Neural cell (in vitro differentiated cells): Measurements from ENCODE around the gene SELENOO. TPM values are rescaled to one million over a fixed set of nuclear protein-coding genes. Genes with fewer than 3 reads are reported as not detected.
"Not testable (repeated sequence)": the region's sequence is repeated elsewhere in the genome, so short reads cannot be mapped to it uniquely, and the experiment has no call there.

Experiments used
- H2AFZ ChIP-seq: fragments of 200-600, 300-800 bp; sonication (generic), shearing (Covaris generic); 2 replicates; pipeline ENCODE4 v1.6.0; 2014; ENCODE audit warnings: low read depth, mild to moderate bottlenecking, antibody characterized with exemption, low read length, moderate library complexity
- H3F3A ChIP-seq: fragments of 200-600 bp; shearing (Covaris generic); 2 replicates; pipeline ENCODE4 v1.6.1; 2016; ENCODE audit warnings: mild to moderate bottlenecking, moderate library complexity, mixed read lengths, antibody characterized with exemption, low read length; ENCODE audit not compliant: insufficient read depth, poor library complexity, severe bottlenecking
- H3K27ac ChIP-seq: fragments of 200-600, 300-800 bp; sonication (generic), shearing (Covaris generic); 2 replicates; pipeline ENCODE4 v1.5.1; 2014; ENCODE audit warnings: mild to moderate bottlenecking, low read length, moderate library complexity
- H3K27me3 ChIP-seq: fragments of 300-800, 200-600 bp; sonication (generic), shearing (Covaris generic); 2 replicates; pipeline ENCODE4 v1.6.0; 2014; ENCODE audit warnings: mild to moderate bottlenecking, low read depth, low read length, moderate library complexity; ENCODE audit not compliant: insufficient read depth
- H3K36me3 ChIP-seq: fragments of 300-800, 200-600 bp; sonication (generic), shearing (Covaris generic); 2 replicates; pipeline ENCODE4 v1.5.1; 2014; ENCODE audit warnings: mild to moderate bottlenecking, antibody characterized with exemption, low read length, moderate library complexity; ENCODE audit not compliant: insufficient read depth
- H3K4me2 ChIP-seq: fragments of 300-800, 200-600 bp; sonication (generic), shearing (Covaris generic); 2 replicates; pipeline ENCODE4 v1.6.0; 2014; ENCODE audit warnings: mild to moderate bottlenecking, low read length
- H3K4me3 ChIP-seq: fragments of 300-800, 200-600 bp; sonication (generic), shearing (Covaris generic); 2 replicates; pipeline ENCODE4 v1.5.1; 2014; ENCODE audit warnings: mild to moderate bottlenecking, low read length, moderate library complexity
- H3K79me2 ChIP-seq: fragments of 200-600 bp; shearing (Covaris generic); replicated peaks from 2 replicates; pipeline ENCODE4 v1.6.0; 2014; ENCODE audit warnings: mild to moderate bottlenecking, low read length, moderate library complexity; ENCODE audit not compliant: insufficient read depth
- H3K9ac ChIP-seq: fragments of 300-800, 200-600 bp; sonication (generic), shearing (Covaris generic); 2 replicates; pipeline ENCODE4 v1.6.1; 2016; ENCODE audit warnings: mild to moderate bottlenecking, low read length, mixed read lengths
- H3K9me2 ChIP-seq: fragments of 200-600 bp; shearing (Covaris generic); 2 replicates; pipeline ENCODE4 v1.6.1; 2016; ENCODE audit warnings: mild to moderate bottlenecking, low read length, mixed read lengths; ENCODE audit not compliant: insufficient read depth
- H3K9me3 ChIP-seq: fragments of 200-600, 300-800 bp; sonication (generic), shearing (Covaris generic); 2 replicates; pipeline ENCODE4 v1.6.1; 2016; ENCODE audit warnings: mild to moderate bottlenecking, mixed run types, low read length, moderate library complexity, mixed read lengths
- H4K20me1 ChIP-seq: fragments of 200-600 bp; shearing (Covaris generic); 2 replicates; pipeline ENCODE4 v1.6.1; 2016; ENCODE audit warnings: mild to moderate bottlenecking, mixed run types; ENCODE audit not compliant: insufficient read depth
- EP300 ChIP-seq: fragments of 450-650 bp; conservative IDR thresholded peaks from 2 replicates; pipeline ENCODE4 v1.6.1; 2014; ENCODE audit warnings: antibody characterized with exemption, mild to moderate bottlenecking, moderate library complexity; ENCODE audit not compliant: poor library complexity, severe bottlenecking
- EZH2 ChIP-seq: fragments of 200-600, 300-800 bp; shearing (Covaris generic), sonication (generic); IDR thresholded peaks from 2 replicates; pipeline ENCODE4 v1.6.1; 2014; ENCODE audit warnings: antibody characterized with exemption, low read length, borderline replicate concordance, mild to moderate bottlenecking; ENCODE audit not compliant: insufficient read depth, poor library complexity, severe bottlenecking
- MXI1 ChIP-seq: fragments of 450-650 bp; conservative IDR thresholded peaks from 2 replicates; pipeline ENCODE4 v1.6.1; 2014; ENCODE audit warnings: antibody characterized with exemption, mild to moderate bottlenecking; ENCODE audit not compliant: poor library complexity, severe bottlenecking
- RAD21 ChIP-seq: fragments of 450-650 bp; conservative IDR thresholded peaks from 2 replicates; pipeline ENCODE4 v1.6.1; 2014; ENCODE audit warnings: antibody characterized with exemption, mild to moderate bottlenecking, moderate library complexity
- REST ChIP-seq: IDR thresholded peaks from 2 replicates; pipeline ENCODE4 v1.6.1; 2012; ENCODE audit warnings: borderline replicate concordance
- SMC3 ChIP-seq: fragments of 450-650 bp; conservative IDR thresholded peaks from 2 replicates; pipeline ENCODE4 v1.6.1; 2014; ENCODE audit warnings: antibody characterized with exemption, mild to moderate bottlenecking, moderate library complexity; ENCODE audit not compliant: poor library complexity
- polyA plus RNA-seq: library from polyadenylated mRNA; depleted of rRNA; stranded (reverse); fragments of >200 nt; gene quantifications from 2 replicates; pipeline ENCODE4 v1.2.3, GENCODE V29; 2014
- TF ChIP-seq, protein P1 (sequence below): fragments of 450-650 bp; IDR thresholded peaks from 2 replicates; pipeline ENCODE4 v1.5.1; 2014; ENCODE audit warnings: antibody characterized with exemption, mild to moderate bottlenecking, moderate library complexity; ENCODE audit not compliant: poor library complexity, severe bottlenecking

The SELENOO gene
- polyA plus RNA-seq, 1 donor from 2014 or later, result 42.0 TPM

DNA sequence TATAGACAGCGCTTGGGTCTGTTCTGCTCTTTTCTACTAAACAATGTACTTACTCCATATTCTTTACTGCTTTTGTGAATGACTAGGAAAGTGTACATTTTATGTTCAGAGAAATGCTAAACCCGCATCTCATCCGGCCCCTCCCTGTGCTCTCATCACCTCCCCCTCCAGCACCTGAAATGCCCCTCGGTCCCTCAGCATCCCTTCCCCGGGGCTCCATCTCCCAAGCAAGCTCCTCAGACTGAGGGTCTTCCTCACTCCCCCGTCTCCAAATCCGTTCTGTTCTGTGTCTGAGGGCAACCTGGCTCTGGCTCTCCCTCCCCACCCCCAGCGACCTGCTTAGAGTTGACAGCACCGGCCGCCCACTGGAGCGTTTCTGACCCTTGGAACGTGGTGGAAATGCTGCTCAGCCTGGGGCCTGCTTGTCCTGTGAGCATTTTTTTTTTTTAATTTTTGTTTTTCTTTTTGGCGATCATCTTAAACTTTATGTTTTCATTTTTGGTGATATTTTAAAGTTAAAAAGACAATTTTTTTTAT lies 1.4 kb downstream of the SELENOO start:
- Histone ChIP-seq H3K4me3 (peak overlapping the region; percentile 86), H3K27ac (no peak overlapping the region), H3K79me2 (peaks cover 20% of the 10 kb centered on the region), H3K36me3 (peaks cover 11% of the 10 kb centered on the region), H3F3A (no peaks in the 10 kb centered on the region), H3K9ac (peak overlapping the region; percentile 81), H3K27me3 (no peaks in the 10 kb centered on the region), H3K4me2 (peak overlapping the region; percentile 94), H3K9me3 (no peaks in the 10 kb centered on the region), H4K20me1 (peaks cover 3% of the 10 kb centered on the region), H3K9me2 (no peaks in the 10 kb centered on the region), H2AFZ (no peak overlapping the region)
- TF ChIP-seq RAD21, result no peak
- no peak for TF ChIP-seq EP300
- no peak for TF ChIP-seq SMC3
- no peak for TF ChIP-seq MXI1

DNA sequence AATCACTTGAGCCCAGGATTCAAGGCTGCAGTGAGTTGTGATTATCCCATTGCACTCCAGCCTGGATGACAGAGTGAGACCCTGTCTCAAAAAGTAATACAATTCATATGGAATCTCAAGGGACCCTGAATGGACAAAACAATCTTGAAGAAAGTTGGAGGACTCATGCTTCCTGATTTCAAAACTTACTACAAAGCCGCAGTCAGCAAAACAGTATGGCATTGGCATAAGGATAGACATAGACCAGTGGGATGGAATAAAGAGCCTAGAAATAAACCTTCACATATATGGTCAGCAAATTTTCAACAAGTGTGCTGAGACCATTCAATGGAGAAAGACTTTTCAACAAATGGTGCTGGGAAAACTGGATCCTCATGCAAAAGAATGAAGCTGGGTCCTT lies 2.5 kb downstream of the SELENOO start:
- Histone ChIP-seq H3F3A (no peaks in the 10 kb centered on the region), H3K27me3 (no peaks in the 10 kb centered on the region), H2AFZ (no peak overlapping the region), H3K9me2 (no peaks in the 10 kb centered on the region), H3K4me3 (no peak overlapping the region), H3K4me2 (no peak overlapping the region), H3K27ac (no peak overlapping the region), H3K9ac (no peak overlapping the region), H3K9me3 (no peaks in the 10 kb centered on the region), H3K79me2 (peaks cover 20% of the 10 kb centered on the region), H4K20me1 (peaks cover 3% of the 10 kb centered on the region), H3K36me3 (peaks cover 11% of the 10 kb centered on the region)
- TF ChIP-seq, protein P1, sequence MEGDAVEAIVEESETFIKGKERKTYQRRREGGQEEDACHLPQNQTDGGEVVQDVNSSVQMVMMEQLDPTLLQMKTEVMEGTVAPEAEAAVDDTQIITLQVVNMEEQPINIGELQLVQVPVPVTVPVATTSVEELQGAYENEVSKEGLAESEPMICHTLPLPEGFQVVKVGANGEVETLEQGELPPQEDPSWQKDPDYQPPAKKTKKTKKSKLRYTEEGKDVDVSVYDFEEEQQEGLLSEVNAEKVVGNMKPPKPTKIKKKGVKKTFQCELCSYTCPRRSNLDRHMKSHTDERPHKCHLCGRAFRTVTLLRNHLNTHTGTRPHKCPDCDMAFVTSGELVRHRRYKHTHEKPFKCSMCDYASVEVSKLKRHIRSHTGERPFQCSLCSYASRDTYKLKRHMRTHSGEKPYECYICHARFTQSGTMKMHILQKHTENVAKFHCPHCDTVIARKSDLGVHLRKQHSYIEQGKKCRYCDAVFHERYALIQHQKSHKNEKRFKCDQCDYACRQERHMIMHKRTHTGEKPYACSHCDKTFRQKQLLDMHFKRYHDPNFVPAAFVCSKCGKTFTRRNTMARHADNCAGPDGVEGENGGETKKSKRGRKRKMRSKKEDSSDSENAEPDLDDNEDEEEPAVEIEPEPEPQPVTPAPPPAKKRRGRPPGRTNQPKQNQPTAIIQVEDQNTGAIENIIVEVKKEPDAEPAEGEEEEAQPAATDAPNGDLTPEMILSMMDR, result no peak
- no peak for TF ChIP-seq RAD21

GRCh38 chr22:50204571-50204970 lies 3.8 kb downstream of the SELENOO start:
- peaks cover 11% of the 10 kb centered on the region for H3K36me3 ChIP-seq
- H3K79me2 ChIP-seq, result peaks cover 20% of the 10 kb centered on the region
- no peak overlapping the region for H3K4me2 ChIP-seq
- H3K4me3 ChIP-seq, result no peak overlapping the region
- H2AFZ ChIP-seq, result no peak overlapping the region
- H3K9me3 ChIP-seq, result no peaks in the 10 kb centered on the region
- H4K20me1 ChIP-seq, result peaks cover 3% of the 10 kb centered on the region
- H3K27ac ChIP-seq, result no peak overlapping the region
- TF ChIP-seq REST (no peak), RAD21 (no peak), EZH2 (no peak), EP300 (no peak), MXI1 (no peak)
- TF ChIP-seq, protein P1, result no peak
- H3K27me3 ChIP-seq, result no peaks in the 10 kb centered on the region
- no peak overlapping the region for H3K9ac ChIP-seq
- H3F3A ChIP-seq, result no peaks in the 10 kb centered on the region
- no peaks in the 10 kb centered on the region for H3K9me2 ChIP-seq

DNA sequence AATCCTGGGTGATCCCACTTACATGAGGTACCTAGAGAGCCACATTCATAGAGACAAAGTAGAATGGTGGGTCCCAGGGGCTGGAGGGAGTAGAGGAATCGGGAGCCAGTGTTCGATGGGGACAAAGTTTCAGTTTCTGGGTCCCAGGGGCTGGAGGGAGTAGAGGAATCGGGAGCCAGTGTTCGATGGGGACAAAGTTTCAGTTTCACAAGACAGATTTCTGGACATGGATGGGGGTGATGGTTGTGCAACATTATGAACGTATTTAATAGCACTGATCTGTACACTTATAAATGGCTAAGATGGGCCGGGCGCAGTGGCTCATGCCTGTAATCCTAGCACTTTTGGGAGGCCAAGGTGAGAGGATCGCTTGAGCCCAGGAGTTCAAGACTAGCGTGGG lies 4.2 kb downstream of the SELENOO start:
- not testable (repeated sequence) for H3K27ac ChIP-seq, H3K9me3 ChIP-seq, H3F3A ChIP-seq, H3K9me2 ChIP-seq, H2AFZ ChIP-seq, H4K20me1 ChIP-seq, H3K9ac ChIP-seq, H3K4me3 ChIP-seq, H3K4me2 ChIP-seq, H3K27me3 ChIP-seq
- H3K36me3 ChIP-seq, result peaks cover 11% of the 10 kb centered on the region
- peaks cover 20% of the 10 kb centered on the region for H3K79me2 ChIP-seq
